Effector CD8-positive, alpha-beta T cell (primary cell): ENCODE data around the gene PAK1IP1.
A peak's percentile ranks its signal among the peaks of the same experiment; 100 is the strongest.
"Not testable (repeated sequence)": the region's sequence is repeated elsewhere in the genome, so short reads cannot be mapped to it uniquely, and the experiment has no call there.

Source experiments
- DNase-seq: peaks from one replicate; lab custom pipeline; 2025; lab: John Stamatoyannopoulos, UW

The PAK1IP1 gene

GRCh38 chr6:10692965-10693538, 1.7 kb upstream of the PAK1IP1 start:
- no peak for DNase-seq

GRCh38 chr6:10695086-10695657, 400 bp downstream of the PAK1IP1 start:
- no peak for DNase-seq

GRCh38 chr6:10696655-10697054, 1.9 kb downstream of the PAK1IP1 start:
- DNase-seq: no peak

GRCh38 chr6:10713962-10714361, 19.2 kb downstream of the PAK1IP1 start:
- DNase-seq: no peak

GRCh38 chr6:10719296-10719963, 24.7 kb downstream of the PAK1IP1 start:
- peak; percentile 39 for DNase-seq

GRCh38 chr6:10719964-10720264, 25.1 kb downstream of the PAK1IP1 start:
- no peak for DNase-seq

GRCh38 chr6:10720265-10720959, 25.6 kb downstream of the PAK1IP1 start:
- peak; percentile 42 for DNase-seq

GRCh38 chr6:10720960-10721849, 26.4 kb downstream of the PAK1IP1 start:
- not testable (repeated sequence) for DNase-seq

GRCh38 chr6:10721850-10722569, 27.2 kb downstream of the PAK1IP1 start:
- no peak for DNase-seq

- no peak for DNase-seq
Observed at GRCh38 chr6:10722570-10722819, 27.7 kb downstream of the PAK1IP1 start.

- peak; percentile 57 for DNase-seq
Observed at GRCh38 chr6:10722820-10723566, 28.2 kb downstream of the PAK1IP1 start, which contains the start of gene TMEM14C. TMEM14C (plus strand) TSS chr6:10723070; CDS start chr6:10724614, 1,544 bp downstream.

GRCh38 chr6:10723567-10723881, 28.8 kb downstream of the PAK1IP1 start:
- DNase-seq: no peak

- DNase-seq: no peak
Observed at GRCh38 chr6:10725044-10725443, 30.3 kb downstream of the PAK1IP1 start.

- no peak for DNase-seq
Observed at GRCh38 chr6:10725716-10726115, 30.9 kb downstream of the PAK1IP1 start.

- DNase-seq: no peak
Observed at GRCh38 chr6:10730254-10730653, 35.5 kb downstream of the PAK1IP1 start.

- DNase-seq: no peak
Observed at GRCh38 chr6:10733151-10733715, 38.5 kb downstream of the PAK1IP1 start.

- no peak for DNase-seq
Observed at GRCh38 chr6:10733863-10734262, 39.1 kb downstream of the PAK1IP1 start.

- DNase-seq: no peak
Observed at GRCh38 chr6:10736731-10737130, 42.0 kb downstream of the PAK1IP1 start.

GRCh38 chr6:10740061-10740460, 45.3 kb downstream of the PAK1IP1 start:
- DNase-seq: no peak

GRCh38 chr6:10741643-10742042, 46.9 kb downstream of the PAK1IP1 start:
- DNase-seq: not testable (repeated sequence)

GRCh38 chr6:10742251-10742650, 47.5 kb downstream of the PAK1IP1 start:
- no peak for DNase-seq
